NCI-H2227 (cell line): ENCODE measurements around the gene PHF21B.
"Not testable (repeated sequence)": the region's sequence is repeated elsewhere in the genome, so short reads cannot be mapped to it uniquely, and the experiment has no call there.

Experiments used
- DNase-seq: peaks from one replicate; lab custom pipeline; 2025; ENCODE audit not compliant: unreplicated experiment; lab: John Stamatoyannopoulos, UW

PHF21B gene

GRCh38 chr22:44965171-44965570 is 44.6 kb downstream of the PHF21B start:
- DNase-seq: no peak

- DNase-seq: no peak
Measured at GRCh38 chr22:44964722-44965078, 45.1 kb downstream of the PHF21B start.

GRCh38 chr22:44963832-44964721 is 45.7 kb downstream of the PHF21B start:
- no peak for DNase-seq

- no peak for DNase-seq
Measured at GRCh38 chr22:44962741-44963454, 46.9 kb downstream of the PHF21B start.

GRCh38 chr22:44961682-44962081 is 48.1 kb downstream of the PHF21B start:
- DNase-seq: not testable (repeated sequence)

- no peak for DNase-seq
Measured at GRCh38 chr22:44956840-44957767, 52.7 kb downstream of the PHF21B start.

GRCh38 chr22:44955102-44955501 is 54.7 kb downstream of the PHF21B start:
- no peak for DNase-seq

GRCh38 chr22:44954149-44954548 is 55.7 kb downstream of the PHF21B start:
- no peak for DNase-seq

GRCh38 chr22:44952863-44953746 is 56.7 kb downstream of the PHF21B start:
- DNase-seq: no peak

GRCh38 chr22:44951510-44951816 is 58.3 kb downstream of the PHF21B start:
- no peak for DNase-seq

GRCh38 chr22:44950806-44951509 is 58.8 kb downstream of the PHF21B start:
- no peak for DNase-seq

- no peak for DNase-seq
Measured at GRCh38 chr22:44947846-44948245, 62.0 kb downstream of the PHF21B start.

GRCh38 chr22:44947049-44947448 is 62.8 kb downstream of the PHF21B start:
- no peak for DNase-seq

- no peak for DNase-seq
Measured at GRCh38 chr22:44944883-44945601, 64.8 kb downstream of the PHF21B start.

GRCh38 chr22:44943701-44944324 is 66.0 kb downstream of the PHF21B start:
- no peak for DNase-seq

- no peak for DNase-seq
Measured at GRCh38 chr22:44942979-44943700, 66.7 kb downstream of the PHF21B start.

- no peak for DNase-seq
Measured at GRCh38 chr22:44942056-44942455, 67.7 kb downstream of the PHF21B start.

- DNase-seq: no peak
Measured at GRCh38 chr22:44941207-44941606, 68.6 kb downstream of the PHF21B start.
